Panc1 (cell line): ENCODE results near the gene SYNGR4. TPM values are rescaled to one million over a fixed set of nuclear protein-coding genes. Genes with fewer than 3 reads are reported as not detected.

Experiments
- ATAC-seq: fragments of 200-7000 bp; cut with Tn5 transposase; 2 replicates; pipeline ENCODE4 v1.9.1; 2020; ENCODE audit warnings: mild to moderate bottlenecking, moderate library complexity
- BruUV-seq: library from RNA; stranded (reverse); fragments of 400-500 nt; replicated peaks from 2 replicates; lab custom pipeline; 2021; lab: Mats Ljungman, UMichigan
- CTCF ChIA-PET: fragments of 300-600 bp; sonication (Branson Sonifier 250); formaldehyde crosslinking; loops from one replicate; lab custom pipeline; 2022; ENCODE audit warnings: antibody characterized with exemption; lab: Charles Lee
- POLR2A ChIA-PET: fragments of 300-600 bp; sonication (Branson Sonifier 250); formaldehyde crosslinking; loops from one replicate; lab custom pipeline; 2022; ENCODE audit warnings: antibody characterized with exemption; lab: Charles Lee
- DNase-seq: peaks from one replicate; pipeline ENCODE4 v3.0.0-alpha.2; 2010; ENCODE audit warnings: low read depth, low spot score
- H3K27ac ChIP-seq: 2 replicates; pipeline ENCODE4 v1.5.1; 2011; ENCODE audit warnings: mild to moderate bottlenecking, low read length, inconsistent platforms
- H3K27me3 ChIP-seq: fragments of 200-500 bp; sonication (Bioruptor generic); 2 replicates; pipeline ENCODE4 v1.6.0; 2014; ENCODE audit warnings: low read length, inconsistent platforms; ENCODE audit not compliant: control insufficient read depth, insufficient read depth
- H3K36me3 ChIP-seq: fragments of 200-500 bp; sonication (Bioruptor generic); 2 replicates; pipeline ENCODE4 v1.5.1; 2014; ENCODE audit warnings: inconsistent platforms, mild to moderate bottlenecking, low read length, moderate library complexity; ENCODE audit not compliant: control insufficient read depth, insufficient read depth
- H3K4me1 ChIP-seq: 2 replicates; pipeline ENCODE4 v1.5.1; 2011; ENCODE audit warnings: inconsistent platforms, mild to moderate bottlenecking, low read length, moderate library complexity; ENCODE audit not compliant: control insufficient read depth, insufficient read depth
- H3K4me3 ChIP-seq, 2 experiments: 2 replicates each; pipeline ENCODE4 v1.5.1; 2011 to 2012; ENCODE audit warnings: low read depth in 2 of 2, low read length in 2 of 2, mild to moderate bottlenecking in 2 of 2, inconsistent platforms in 1 of 2, moderate library complexity in 1 of 2
- H3K9me3 ChIP-seq: fragments of 200-500 bp; sonication (Bioruptor generic); 2 replicates; pipeline ENCODE4 v1.5.1; 2014; ENCODE audit warnings: low read depth, mild to moderate bottlenecking, inconsistent platforms, low read length, moderate library complexity; ENCODE audit not compliant: control insufficient read depth, insufficient read depth
- CTCF ChIP-seq: fragments of 450-650 bp; IDR thresholded peaks from 2 replicates; pipeline ENCODE4 v1.5.1; 2017; ENCODE audit warnings: mild to moderate bottlenecking
- POLR2AphosphoS5 ChIP-seq: IDR thresholded peaks from 2 replicates; pipeline ENCODE4 v1.6.1; 2012; ENCODE audit warnings: mild to moderate bottlenecking, low read depth, low read length, moderate library complexity
- SIN3A ChIP-seq: IDR thresholded peaks from 2 replicates; pipeline ENCODE4 v1.6.1; 2012; ENCODE audit warnings: low read depth, mild to moderate bottlenecking, low read length, moderate library complexity, borderline replicate concordance; ENCODE audit not compliant: insufficient read depth
- TCF7L2 ChIP-seq: IDR thresholded peaks from 2 replicates; pipeline ENCODE4 v1.6.1; 2011; ENCODE audit warnings: mild to moderate bottlenecking, low read depth, low read length, inconsistent platforms
- in situ Hi-C: cut with HindIII; loops from 2 replicates; pipeline ENCODE4 v1.10.0; 2016; ENCODE audit warnings: low sequenced_read_pairs, low pct_unique_long_range_greater_than_20kb
- intact Hi-C: fragments of 100-400 bp; cut with micrococcal nuclease; formaldehyde crosslinking; loops from one replicate; pipeline ENCODE4 v1.10.0; 2022; ENCODE audit not compliant: unreplicated experiment
- total RNA-seq: library from RNA; stranded (reverse); gene quantifications from one replicate; pipeline ENCODE4 v1.2.1, GENCODE V29; 2021; ENCODE audit not compliant: unreplicated experiment
- TF ChIP-seq, protein P1 (sequence below), 2 experiments: IDR thresholded peaks; 2 replicates each; pipeline ENCODE4 v1.6.1; 2011 to 2012; ENCODE audit warnings: low read depth in 2 of 2, control low read depth in 1 of 2, low read length in 1 of 2, mild to moderate bottlenecking in 1 of 2, moderate library complexity in 1 of 2; ENCODE audit not compliant: insufficient read depth in 1 of 2

Gene SYNGR4
- total RNA-seq, 1 experiment from 2014 or later: 0.39 TPM

GRCh38 chr19:48363500-48363809 lies 712 bp upstream of the SYNGR4 start:
- TF ChIP-seq, protein P1, sequence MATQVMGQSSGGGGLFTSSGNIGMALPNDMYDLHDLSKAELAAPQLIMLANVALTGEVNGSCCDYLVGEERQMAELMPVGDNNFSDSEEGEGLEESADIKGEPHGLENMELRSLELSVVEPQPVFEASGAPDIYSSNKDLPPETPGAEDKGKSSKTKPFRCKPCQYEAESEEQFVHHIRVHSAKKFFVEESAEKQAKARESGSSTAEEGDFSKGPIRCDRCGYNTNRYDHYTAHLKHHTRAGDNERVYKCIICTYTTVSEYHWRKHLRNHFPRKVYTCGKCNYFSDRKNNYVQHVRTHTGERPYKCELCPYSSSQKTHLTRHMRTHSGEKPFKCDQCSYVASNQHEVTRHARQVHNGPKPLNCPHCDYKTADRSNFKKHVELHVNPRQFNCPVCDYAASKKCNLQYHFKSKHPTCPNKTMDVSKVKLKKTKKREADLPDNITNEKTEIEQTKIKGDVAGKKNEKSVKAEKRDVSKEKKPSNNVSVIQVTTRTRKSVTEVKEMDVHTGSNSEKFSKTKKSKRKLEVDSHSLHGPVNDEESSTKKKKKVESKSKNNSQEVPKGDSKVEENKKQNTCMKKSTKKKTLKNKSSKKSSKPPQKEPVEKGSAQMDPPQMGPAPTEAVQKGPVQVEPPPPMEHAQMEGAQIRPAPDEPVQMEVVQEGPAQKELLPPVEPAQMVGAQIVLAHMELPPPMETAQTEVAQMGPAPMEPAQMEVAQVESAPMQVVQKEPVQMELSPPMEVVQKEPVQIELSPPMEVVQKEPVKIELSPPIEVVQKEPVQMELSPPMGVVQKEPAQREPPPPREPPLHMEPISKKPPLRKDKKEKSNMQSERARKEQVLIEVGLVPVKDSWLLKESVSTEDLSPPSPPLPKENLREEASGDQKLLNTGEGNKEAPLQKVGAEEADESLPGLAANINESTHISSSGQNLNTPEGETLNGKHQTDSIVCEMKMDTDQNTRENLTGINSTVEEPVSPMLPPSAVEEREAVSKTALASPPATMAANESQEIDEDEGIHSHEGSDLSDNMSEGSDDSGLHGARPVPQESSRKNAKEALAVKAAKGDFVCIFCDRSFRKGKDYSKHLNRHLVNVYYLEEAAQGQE (IDR thresholded peaks at IDR 0.05; ENCODE audit: insufficient read depth in 1 of 2, low read depth in 2 of 2, low read length in 1 of 2): no peak
- TF ChIP-seq TCF7L2: no peak
- TF ChIP-seq SIN3A: no peak
- TF ChIP-seq POLR2AphosphoS5: no peak
- TF ChIP-seq CTCF: no peak
- no peaks in the 10 kb centered on the region for H3K27me3 ChIP-seq
- no peak for DNase-seq
- peak overlapping the region; percentile 96 for H3K27ac ChIP-seq
- peak; percentile 23 for ATAC-seq
- POLR2A ChIA-PET: interaction anchor here (0.6 to 1.0 kb wide), 3 partner anchors 22 to 1351 kb away, joined by 3 to 13 read pairs (median 4); no protein-coding TSS in a partner anchor
- CTCF ChIA-PET: no interaction called here
- in situ Hi-C loops: no loop called here
- no peaks in the 10 kb centered on the region; the same call in 1 of the 2 replicates for H3K36me3 ChIP-seq
- H3K9me3 ChIP-seq: no peaks in the 10 kb centered on the region
- intact Hi-C loops: no loop called here
- H3K4me3 ChIP-seq: peak overlapping the region; percentile 54 to 73
- no TSS peak for BruUV-seq
- H3K4me1 ChIP-seq: no peaks in the 10 kb centered on the region; the same call in 1 of the 2 replicates

- Histone ChIP-seq H3K27ac (peak overlapping the region; percentile 96), H3K27me3 (no peaks in the 10 kb centered on the region), H3K4me3 (peak overlapping the region; percentile 54 to 73), H3K36me3 (no peaks in the 10 kb centered on the region; the same call in 1 of the 2 replicates), H3K4me1 (no peaks in the 10 kb centered on the region; the same call in 1 of the 2 replicates), H3K9me3 (no peaks in the 10 kb centered on the region)
- intact Hi-C loops (no loop called here), in situ Hi-C loops (no loop called here)
- ChIA-PET CTCF (no interaction called here), POLR2A (no interaction called here)
- no TSS peak for BruUV-seq
- TF ChIP-seq POLR2AphosphoS5: no peak
- TF ChIP-seq SIN3A: no peak
- TF ChIP-seq CTCF: no peak
- no peak for TF ChIP-seq TCF7L2
- TF ChIP-seq, protein P1 (IDR thresholded peaks at IDR 0.05; ENCODE audit: insufficient read depth in 1 of 2, low read depth in 2 of 2, low read length in 1 of 2): no peak
- DNase-seq (no peak), ATAC-seq (no peak)
These were observed 606 bp downstream of the SYNGR4 start for GRCh38 chr19:48364598-48365348.
